Measurements from ENCODE around the gene TMEM147. TPM values are rescaled to one million over a fixed set of nuclear protein-coding genes. Genes with fewer than 3 reads are reported as not detected.

TMEM147 gene
- total RNA-seq, 4 donors from 2014 or later = 68.1 to 119 (median 89.6) TPM

GRCh38 chr19:35544110-35544802 is 1.2 kb upstream of the TMEM147 start:
- Histone ChIP-seq H3K9me3 (no peaks in the 10 kb centered on the region), H3K27me3 (no peaks in the 10 kb centered on the region), H3K27ac (peak overlapping the region; percentile 85 to 92 (median 86)), H3K4me3 (peak overlapping the region; percentile 63 to 88 (median 82)), H3K36me3 (peaks cover 0 to 34% (median 0%) of the 10 kb centered on the region in 3 donors), H3K4me1 (peaks cover 18 to 45% (median 19%) of the 10 kb centered on the region in 3 donors)
- intact Hi-C loops (cut with DNase I) = loop anchor here (10.0 kb wide), 1 partner anchor 171 kb away; the partner anchor contains the start of gene KMT2B
- no peak for DNase-seq
- WGBS, 2 donors = 86 to 90% methylated on average over 3 of the region's 3 CpGs
- TF ChIP-seq POLR2A (IDR thresholded peaks at IDR 0.05) (no peak), CTCF (IDR thresholded peaks at IDR 0.05) (no peak)

GRCh38 chr19:35545855-35546381 is 492 bp downstream of the TMEM147 start:
- intact Hi-C loops (cut with DNase I) = loop anchor here (10.0 kb wide), 1 partner anchor 169 kb away; the partner anchor contains the start of gene KMT2B
- DNase-seq = no peak
- Histone ChIP-seq H3K27ac (peak overlapping the region; percentile 85 to 92 (median 86)), H3K9me3 (no peaks in the 10 kb centered on the region), H3K36me3 (peaks cover 0 to 46% (median 6%) of the 10 kb centered on the region in 3 donors), H3K4me3 (peak overlapping the region; percentile 63 to 88 (median 82)), H3K27me3 (no peaks in the 10 kb centered on the region), H3K4me1 (peaks cover 18 to 47% (median 19%) of the 10 kb centered on the region in 3 donors)
- TF ChIP-seq POLR2A (IDR thresholded peaks at IDR 0.05) = no peak
- no peak for TF ChIP-seq CTCF (IDR thresholded peaks at IDR 0.05)
- 4 to 8% methylated on average over 6 to 10 of the region's 27 CpGs for WGBS, 2 donors

GRCh38 chr19:35546532-35546931 is 1.1 kb downstream of the TMEM147 start:
- DNase-seq = no peak
- TF ChIP-seq POLR2A (IDR thresholded peaks at IDR 0.05) (no peak), CTCF (IDR thresholded peaks at IDR 0.05) (no peak)
- peaks cover 0 to 48% (median 7%) of the 10 kb centered on the region in 3 donors for H3K36me3 ChIP-seq
- peak overlapping the region in 3 of 4 donors; percentile 85 to 92 (median 88) for H3K27ac ChIP-seq
- peaks cover 18 to 47% (median 19%) of the 10 kb centered on the region in 3 donors for H3K4me1 ChIP-seq
- H3K4me3 ChIP-seq = peak overlapping the region; percentile 63 to 88 (median 82)
- H3K9me3 ChIP-seq = no peaks in the 10 kb centered on the region
- intact Hi-C loops (cut with DNase I) = loop anchor here (10.0 kb wide), 1 partner anchor 168 kb away; the partner anchor contains the start of gene KMT2B
- 61 to 79% methylated on average over 2 to 3 of the region's 8 CpGs for WGBS, 2 donors
- no peaks in the 10 kb centered on the region for H3K27me3 ChIP-seq

- intact Hi-C loops (cut with DNase I) = loop anchor here (10.0 kb wide), 1 partner anchor 166 kb away; the partner anchor contains the start of gene KMT2B
- no peak for DNase-seq
Measured at GRCh38 chr19:35549174-35549788, 3.9 kb downstream of the TMEM147 start.

More at GRCh38 chr19:35549174-35549788, 3.9 kb downstream of the TMEM147 start:
- no peak overlapping the region for H3K4me3 ChIP-seq
- no peaks in the 10 kb centered on the region for H3K27me3 ChIP-seq
- TF ChIP-seq CTCF (IDR thresholded peaks at IDR 0.05) (peak; percentile 69 to 83 (median 76)), POLR2A (IDR thresholded peaks at IDR 0.05) (no peak)
- peaks cover 0 to 39% (median 7%) of the 10 kb centered on the region in 3 donors for H3K36me3 ChIP-seq
- H3K27ac ChIP-seq = no peak overlapping the region
- peaks cover 14 to 42% (median 16%) of the 10 kb centered on the region in 3 donors for H3K4me1 ChIP-seq
- H3K9me3 ChIP-seq = no peaks in the 10 kb centered on the region
- 20 to 22% methylated on average over 6 of the region's 6 CpGs for WGBS, 2 donors
